CD4-positive, alpha-beta T cell treated with Interleukin-2 at 100 ng/mL for 4 hours (primary cell): ENCODE measurements around the gene LTBP4.
A peak's percentile ranks its signal among the peaks of the same experiment; 100 is the strongest.
"Not testable (repeated sequence)": the region's sequence is repeated elsewhere in the genome, so short reads cannot be mapped to it uniquely, and the experiment has no call there.

Experiments used
- DNase-seq: peaks from one replicate; pipeline ENCODE4 v3.0.0-alpha.2; 2020; ENCODE audit warnings: low spot score

Gene LTBP4

DNA sequence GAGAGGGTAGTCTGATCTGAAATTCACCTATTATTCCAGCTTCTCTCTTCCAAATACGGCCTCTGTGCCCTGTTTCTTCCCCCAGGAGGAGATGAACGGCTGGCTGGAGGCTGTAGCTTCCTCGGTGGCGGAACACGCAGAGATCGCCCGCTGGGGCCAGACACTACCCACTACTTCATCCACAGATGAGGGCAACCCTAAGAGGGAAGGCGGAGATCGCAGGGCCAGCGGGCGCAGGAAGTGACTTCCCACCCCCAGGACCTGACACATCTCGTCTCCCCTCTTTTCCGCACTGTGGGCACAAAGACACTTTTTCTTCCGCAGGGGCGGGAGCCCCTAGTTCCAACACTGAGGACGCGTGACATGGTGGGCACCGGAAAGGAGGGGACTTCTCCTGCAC, 25.8 kb upstream of the LTBP4 start:
- no peak for DNase-seq

DNA sequence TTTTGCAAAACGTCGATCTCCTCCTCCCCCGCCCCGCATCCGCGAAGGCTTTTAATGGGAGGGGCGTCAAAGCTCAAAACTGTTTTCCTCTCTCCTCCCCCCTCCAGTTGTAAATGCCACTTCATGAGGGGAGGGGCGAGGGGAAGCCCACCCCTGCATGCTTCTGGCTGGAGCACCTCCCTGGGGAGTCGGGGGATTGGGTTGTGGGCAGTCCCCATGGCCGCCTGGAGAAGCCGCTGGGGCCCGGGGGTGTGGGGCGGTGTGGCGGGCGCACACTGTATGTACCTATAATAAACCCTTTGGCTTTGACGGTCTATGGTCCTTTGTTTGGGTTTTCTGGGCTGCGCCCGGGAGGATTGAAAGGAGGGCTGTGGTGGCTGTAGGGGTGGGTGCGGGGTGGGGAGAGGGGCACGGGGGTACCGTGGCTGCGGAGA, 25.0 kb upstream of the LTBP4 start:
- DNase-seq = no peak

DNA sequence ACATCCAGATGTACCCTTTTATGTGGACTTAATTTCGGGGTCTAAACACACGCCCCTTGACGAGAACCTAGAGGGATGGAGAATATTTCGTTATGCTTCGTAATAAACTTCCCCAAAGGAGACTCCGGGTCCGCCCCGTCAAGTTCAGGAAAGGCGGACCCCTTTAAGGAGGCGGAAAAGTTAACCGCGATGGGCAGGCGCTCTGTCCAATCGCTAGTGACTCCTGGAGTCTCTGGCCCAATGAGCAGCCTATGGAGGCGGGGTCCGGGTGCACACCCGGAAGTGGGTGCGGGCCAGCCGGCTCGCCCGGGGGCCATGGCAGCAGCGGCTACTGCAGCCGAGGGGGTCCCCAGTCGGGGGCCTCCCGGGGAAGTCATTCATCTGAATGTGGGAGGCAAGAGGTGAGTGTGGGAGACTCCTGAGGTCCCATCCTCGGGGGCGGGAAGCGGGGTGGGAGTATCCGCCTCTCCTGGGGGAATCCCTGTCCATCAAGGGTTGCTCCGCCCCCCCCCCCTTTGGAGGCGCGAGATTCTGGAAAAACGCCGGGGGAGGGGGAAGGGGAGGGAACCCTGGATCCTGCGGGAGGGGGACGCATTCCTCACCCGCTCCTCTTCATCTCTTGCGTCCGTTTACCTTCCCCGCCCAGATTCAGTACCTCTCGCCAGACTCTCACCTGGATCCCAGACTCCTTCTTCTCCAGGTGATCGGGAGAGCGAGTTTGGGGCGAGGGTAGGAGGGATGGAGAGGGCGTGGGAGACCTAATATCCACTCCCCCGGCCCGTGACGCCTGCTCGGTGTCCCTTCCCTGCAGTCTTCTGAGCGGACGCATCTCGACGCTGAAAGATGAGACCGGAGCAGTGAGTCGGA, 24.4 kb upstream of the LTBP4 start, which contains the start of gene SHKBP1:
Gene SHKBP1 (plus strand): TSS at position 289 of the 867 bp plus-strand sequence. CDS start 27 bp downstream, at position 316.
- DNase-seq = peak; percentile 95

DNA sequence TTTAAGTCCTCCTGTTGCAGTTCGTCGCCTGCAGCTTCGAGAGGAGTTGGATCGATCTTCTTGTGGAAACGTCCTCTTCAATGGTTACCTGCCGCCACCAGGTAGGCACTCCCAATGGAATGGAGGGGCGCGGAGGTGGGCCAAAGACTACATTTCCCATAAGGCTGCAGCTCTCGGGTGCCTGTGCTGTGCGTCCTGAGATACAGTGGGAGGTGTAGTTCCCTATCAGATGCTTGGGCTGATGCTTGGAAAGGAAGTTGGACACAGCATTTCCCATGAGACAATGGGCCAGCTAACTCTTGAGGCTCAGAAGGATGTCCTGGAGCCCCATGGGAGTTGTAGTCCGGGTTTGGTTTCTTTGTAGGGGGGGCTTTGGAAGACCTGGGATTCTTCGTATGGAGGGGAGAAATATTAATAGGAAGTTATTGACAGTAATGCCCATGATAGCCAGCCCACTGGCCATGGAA, 22.7 kb upstream of the LTBP4 start:
- DNase-seq = no peak

DNA sequence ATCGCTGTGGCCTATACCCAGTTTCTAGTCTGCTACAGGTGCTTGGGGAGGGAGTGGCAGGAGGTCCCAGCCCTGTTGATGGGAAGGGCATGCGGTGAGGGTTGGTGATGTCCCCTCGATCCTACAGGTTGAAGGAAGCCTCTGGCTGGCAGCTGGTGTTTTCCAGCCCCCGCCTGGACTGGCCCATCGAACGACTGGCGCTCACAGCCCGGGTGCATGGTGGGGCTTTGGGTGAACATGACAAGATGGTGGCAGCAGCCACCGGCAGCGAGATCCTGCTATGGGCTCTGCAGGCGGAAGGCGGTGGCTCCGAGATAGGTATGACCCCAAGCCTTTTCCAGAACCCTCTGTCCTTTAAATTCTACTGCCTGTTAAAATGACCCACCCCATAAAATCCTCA, 20.6 kb upstream of the LTBP4 start:
- DNase-seq = no peak

DNA sequence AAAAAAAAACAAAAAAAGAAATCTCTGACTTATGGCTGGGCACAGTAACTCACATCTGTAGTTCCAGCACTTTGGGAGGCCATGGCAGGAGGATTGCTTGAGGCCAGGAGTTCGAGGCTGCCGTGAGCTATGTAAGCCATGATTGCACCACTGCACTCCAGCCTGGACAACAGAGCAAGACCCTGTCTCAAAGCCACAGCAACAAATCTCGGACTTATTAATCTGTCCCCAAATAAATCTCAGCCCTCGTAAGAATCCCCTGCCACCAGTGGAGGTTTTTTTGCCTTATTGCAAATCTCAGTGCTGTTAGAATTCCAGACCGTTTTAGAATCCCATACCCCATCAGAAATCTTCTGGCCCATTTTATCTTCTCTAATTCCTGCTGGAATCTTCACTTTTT, 19.6 kb upstream of the LTBP4 start:
- DNase-seq = no peak

DNA sequence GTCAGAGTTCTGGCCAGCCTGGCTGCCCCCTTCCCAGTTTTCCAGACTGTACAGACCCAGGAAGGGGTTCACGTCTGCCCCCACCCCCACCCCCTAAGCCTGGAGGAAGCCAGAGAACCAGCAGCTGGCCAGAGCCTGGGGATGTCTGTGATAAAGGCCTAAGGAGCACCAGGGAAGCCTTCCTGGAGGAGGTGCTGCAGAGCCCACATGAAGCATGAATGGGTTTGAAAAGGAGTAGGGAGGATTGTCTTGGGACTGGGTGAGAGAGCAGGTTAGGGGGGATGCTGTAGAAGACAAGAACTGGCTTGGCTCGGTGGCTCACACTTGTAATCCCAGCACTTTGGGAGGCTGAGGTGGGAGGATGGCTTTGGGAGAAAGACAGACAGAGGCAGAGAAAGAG, 18.7 kb upstream of the LTBP4 start:
- DNase-seq = no peak

DNA sequence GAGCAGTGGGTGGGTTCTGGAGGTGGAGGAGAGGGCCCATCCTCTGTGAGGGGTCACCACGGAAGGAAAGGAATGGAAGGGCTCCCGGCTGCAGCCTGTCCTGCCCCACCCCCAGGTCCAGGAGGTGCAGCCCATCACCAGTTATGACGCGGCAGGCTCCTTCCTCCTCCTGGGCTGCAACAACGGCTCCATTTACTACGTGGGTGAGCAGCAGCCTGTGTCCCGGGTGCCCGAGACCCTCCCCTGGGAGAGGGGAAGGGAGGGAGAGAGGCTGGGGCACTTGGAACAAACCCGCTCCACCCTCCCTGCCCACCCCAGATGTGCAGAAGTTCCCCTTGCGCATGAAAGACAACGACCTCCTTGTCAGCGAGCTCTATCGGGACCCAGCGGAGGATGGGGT, 17.9 kb upstream of the LTBP4 start:
- DNase-seq = no peak

DNA sequence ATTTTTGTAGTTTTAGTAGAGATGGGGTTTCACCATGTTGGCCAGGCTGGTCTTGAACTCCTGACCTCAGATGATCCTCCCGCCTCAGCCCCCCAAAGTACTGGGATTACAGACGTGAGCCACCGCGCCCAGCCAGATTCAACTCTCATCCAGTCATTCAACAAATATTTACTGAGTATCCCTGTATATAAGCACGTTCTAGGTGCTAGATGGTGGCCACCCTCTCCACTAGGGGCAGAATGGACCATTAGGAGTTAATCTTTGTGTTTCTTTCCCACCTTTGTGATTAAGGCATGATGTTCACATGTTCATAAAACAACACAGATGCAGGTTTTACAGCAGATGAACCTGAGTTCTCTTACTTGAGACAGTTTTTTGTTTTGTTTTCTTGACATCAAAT, 17.2 kb upstream of the LTBP4 start:
- no peak for DNase-seq

DNA sequence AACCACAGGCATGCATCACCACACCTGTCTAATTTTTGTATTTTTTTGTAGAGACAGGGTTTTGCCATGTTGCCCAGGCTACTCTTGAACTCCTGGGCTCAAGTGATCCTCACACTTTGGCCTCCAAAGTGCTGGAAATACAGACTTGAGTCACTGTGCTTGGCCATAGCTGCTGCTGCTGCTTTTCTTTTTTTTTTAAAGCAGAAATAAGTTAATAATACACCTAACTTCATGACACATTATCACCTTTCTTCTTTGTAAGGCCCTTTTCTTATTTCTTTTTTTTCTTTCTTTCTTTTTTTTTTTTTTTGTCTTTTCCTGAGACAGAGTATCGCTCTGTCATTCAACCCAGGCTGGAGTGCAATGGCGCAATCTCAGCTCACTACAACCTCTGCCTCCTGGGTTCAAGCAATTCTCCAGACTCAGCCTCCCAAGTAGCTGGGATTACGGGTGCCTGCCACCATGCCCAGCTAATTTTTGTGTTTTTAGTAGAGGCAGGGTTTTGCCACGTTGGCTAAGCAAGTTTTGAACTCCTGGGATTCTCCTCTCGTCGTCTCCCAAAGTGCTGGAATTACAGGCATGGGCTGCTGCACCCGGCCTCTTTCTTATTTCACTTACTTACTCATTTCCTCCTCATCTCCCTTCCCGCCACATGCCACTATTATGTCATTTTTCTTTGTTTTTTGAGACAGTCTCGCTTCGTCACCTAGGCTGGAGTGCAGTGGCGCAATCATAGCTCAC, 15.8 kb upstream of the LTBP4 start:
- DNase-seq = no peak

DNA sequence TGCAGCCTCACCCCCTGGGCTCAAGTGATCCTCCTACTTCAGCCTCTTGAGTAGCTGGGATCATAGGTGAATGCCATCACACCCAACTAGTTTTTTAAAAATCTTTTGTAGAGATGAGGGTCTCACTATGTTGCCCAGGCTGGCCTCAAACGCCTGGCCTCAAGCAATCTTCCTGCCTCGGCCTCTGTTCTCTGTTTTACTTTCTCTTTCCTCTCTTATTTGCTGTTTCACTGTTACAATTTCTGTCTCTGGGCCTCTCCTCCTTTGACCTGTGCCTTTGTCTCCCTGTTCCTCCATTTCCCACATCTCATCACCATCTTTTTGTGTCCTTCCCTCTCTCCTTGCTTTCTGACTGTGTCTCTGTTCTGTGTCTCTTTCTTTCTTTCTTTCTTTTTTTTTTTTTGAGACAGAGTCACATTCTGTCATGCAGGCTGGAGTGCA, 15.2 kb upstream of the LTBP4 start:
- DNase-seq = no peak

DNA sequence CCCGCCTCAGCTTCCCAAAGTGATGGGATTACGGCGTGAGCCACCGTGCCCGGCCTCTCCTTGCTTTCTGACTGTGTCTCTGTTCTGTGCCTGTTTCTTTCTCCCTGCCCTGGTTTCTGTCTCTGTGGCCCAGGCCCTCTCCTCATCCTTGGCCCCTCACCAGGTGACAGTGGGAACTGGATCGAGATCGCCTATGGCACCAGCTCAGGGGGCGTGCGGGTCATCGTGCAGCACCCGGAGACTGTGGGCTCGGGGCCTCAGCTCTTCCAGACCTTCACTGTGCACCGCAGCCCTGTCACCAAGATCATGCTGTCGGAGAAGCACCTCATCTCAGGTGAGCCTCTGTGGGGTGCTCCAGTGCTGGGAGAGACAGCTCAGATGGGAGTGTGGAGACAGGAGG, 14.6 kb upstream of the LTBP4 start:
- no peak for DNase-seq

DNA sequence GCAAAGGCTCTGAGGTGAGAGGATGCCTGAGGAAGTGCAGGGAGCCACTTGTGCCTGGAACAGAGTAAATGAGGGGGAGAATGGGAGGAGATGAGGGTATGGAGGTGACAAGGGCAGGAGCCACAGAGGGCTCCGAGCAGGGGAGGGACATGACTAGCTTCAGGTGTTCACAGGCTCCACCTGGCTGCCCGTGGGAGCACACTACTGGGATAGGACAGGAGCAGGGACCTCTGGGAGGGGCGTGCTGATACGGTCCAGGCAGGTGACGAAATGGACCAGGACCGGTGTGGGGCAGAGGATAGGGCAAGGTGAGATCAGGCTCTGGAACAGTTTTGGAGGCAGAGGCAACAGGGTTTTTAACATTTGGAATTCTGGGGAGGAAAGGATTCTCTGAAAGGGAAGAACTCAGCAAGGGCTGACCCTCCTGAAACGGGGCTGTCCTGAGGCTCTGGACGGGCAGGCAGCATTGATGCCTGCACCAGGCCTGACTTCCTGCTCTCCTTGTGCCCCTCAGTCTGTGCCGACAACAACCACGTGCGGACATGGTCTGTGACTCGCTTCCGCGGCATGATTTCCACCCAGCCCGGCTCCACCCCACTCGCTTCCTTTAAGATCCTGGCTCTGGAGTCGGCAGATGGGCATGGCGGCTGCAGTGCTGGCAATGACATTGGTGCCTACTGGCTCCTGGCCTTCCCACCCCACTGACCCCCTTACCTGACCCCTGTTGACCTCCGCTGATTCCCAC, 12.9 kb upstream of the LTBP4 start:
- DNase-seq = no peak

DNA sequence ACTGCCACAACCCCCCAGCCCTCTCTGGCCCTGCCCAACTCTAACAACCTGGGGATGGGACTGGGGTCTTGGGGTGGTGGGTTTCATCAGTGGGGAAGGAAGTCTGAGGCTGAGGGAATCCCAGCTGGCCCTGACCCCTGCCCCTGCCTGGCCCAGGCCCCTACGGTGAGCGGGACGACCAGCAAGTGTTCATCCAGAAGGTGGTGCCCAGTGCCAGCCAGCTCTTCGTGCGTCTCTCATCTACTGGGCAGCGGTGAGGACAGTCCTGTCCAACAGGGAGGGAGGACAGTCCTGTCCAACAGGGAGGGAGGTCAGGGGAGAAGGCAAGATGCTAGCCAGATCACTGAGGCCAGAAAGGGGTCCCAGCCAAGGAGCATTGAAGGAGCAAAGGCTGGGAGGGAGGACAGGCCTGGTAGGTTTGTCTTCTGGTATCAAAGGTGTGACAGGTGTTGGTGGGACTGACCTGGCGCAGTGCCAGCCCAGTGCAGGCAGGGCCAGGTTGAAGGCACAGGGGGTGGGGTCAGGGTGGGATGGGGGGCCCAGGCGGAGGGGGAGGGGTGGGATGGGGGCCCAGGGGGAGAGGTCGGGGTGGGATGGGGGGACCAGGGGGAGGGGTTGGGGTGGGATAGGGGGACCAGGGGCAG, 12.1 kb upstream of the LTBP4 start:
- DNase-seq = no peak

DNA sequence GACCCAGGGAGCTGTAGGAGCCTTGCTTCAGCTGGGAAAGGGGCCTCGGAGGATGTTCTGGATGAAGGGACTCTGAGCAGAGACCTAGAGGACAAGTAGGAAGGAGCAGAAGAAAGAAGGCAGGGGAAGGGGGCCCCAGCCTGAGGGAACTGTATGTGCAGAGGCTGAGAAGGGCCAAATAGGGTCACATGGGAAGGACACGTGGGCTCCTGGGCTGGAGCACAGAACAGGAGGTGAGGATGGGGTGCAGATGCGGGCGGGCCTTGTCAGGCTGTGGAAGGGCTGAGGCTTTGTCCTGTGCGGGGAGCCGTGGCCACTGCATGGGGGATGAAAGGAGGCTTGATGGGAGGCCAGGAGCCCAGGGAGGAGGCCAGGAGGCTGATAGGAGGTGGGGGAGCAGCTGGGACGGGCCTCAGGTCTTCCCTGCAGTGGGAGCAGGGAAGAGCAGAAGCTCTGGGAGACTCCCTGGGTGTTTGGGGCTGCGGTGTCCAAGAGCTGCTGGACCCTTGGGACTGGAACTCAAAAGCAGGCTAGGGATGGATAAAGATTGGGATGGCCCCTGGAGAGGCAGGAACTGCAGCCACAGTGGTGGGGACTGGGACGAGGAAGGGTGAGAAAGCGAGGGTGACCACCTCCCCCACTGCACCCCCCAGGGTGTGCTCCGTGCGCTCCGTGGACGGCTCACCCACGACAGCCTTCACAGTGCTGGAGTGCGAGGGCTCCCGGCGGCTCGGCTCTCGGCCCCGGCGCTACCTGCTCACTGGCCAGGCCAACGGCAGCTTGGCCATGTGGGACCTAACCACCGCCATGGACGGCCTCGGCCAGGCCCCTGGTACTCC, 11.4 kb upstream of the LTBP4 start:
- no peak for DNase-seq

DNA sequence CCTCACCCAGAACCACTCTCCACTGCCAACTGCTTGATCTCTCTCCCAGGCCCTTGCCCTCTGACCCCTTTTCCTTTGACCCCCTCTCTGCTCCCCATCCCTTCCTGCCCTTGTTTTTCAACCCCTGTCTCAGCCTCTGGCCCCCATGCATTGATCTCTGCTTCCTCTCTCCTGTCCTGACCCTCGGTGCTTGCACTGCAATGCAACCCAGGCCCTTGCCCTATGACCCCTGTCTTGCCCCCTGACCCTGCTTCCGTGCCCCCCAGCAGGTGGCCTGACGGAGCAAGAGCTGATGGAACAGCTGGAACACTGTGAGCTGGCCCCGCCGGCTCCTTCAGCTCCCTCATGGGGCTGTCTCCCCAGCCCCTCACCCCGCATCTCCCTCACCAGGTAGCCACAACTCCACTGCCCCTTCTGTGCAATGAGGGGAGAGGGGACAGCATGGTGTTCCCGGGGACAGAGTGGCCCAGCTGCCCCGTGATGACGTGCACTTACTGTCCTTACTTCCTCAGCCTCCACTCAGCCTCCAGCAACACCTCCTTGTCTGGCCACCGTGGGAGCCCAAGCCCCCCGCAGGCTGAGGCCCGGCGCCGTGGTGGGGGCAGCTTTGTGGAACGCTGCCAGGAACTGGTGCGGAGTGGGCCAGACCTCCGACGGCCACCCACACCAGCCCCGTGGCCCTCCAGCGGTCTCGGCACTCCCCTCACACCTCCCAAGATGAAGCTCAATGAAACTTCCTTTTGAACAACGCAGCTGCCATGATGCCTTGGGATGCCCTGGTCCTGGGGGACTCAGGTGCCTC, 10.5 kb upstream of the LTBP4 start:
- no peak for DNase-seq

DNA sequence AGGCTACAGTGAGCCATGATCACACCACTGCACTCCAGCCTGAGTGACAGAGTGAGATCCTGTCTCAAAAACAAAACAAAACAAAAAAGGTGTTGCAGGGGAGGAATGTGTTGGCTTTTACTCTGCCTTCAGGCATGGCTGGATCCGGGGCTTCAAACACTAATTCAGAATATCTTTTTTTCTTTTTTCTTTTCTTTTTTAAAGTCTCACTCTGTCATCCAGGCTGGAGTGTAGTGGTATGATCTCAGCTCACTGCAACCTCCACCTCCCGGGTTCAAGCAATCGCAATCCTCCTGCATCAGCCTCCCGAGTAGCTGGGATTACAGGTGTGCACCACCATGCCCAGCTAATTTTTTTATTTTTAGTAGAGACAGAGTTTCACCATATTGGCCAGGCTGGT, 9.4 kb upstream of the LTBP4 start:
- DNase-seq = not testable (repeated sequence)

DNA sequence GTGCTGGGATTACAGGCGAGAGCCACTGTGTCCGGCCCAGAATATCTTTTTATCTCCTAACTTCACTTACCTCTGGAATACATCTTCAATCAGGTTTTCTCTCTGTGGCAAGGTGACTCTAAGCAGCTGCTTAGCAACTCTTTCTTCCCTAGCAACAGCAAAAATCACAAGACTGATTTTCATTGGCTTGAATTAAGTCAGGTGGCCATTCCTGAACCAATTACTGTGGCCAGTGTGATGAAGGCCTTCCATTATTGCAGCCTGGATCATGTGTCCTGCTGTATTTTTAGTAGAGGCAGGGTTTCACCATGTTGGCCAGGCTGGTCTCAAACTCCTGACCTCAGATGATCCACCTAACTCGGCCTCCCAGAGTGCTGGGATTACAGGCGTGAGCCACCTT, 9.0 kb upstream of the LTBP4 start:
- DNase-seq = peak; percentile 35

DNA sequence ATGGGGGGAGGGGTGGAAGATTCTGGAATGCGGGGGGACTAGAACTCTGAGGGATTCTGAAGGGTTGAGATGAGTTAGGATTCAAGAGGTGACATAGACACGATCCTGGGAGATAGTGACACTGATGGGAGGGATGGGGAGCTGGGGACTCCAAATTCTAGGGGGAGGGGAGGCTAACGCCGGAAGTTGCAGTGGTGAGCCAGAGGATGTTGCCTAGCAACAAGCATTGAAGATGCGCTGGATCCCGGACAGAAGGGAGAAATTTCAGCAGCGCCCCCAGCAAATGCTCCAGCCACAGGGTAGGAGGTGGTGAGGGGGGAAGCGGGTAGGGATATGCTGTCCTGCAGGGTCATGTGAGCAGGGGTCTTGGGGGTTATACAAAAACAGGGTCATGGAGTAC, 6.9 kb upstream of the LTBP4 start:
- no peak for DNase-seq

DNA sequence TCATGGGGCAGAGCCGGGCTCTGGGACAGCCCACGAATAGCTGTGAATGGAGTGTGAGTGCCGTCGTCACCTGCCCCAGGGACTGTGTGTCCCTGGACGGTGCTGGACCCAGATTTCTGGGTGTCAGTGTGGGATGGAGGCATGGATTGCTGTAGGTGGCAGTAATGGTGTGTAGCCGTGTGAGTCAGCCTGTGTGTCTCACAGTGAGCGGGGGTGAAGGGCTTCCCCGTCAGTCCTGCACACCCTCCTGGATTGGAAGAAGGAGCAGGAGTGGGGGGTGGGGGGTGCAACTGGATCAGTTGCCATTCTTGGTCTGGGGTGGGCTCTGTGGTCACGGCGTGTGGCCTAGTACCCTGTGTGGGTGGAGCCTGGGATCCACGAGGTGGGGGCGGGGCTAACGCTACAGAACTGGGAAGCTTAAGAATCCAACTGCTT, 6.5 kb upstream of the LTBP4 start:
- DNase-seq = no peak
